NCI-H345 treated with DMSO at 0.1 percent for 48 hours (cell line): ENCODE measurements around the gene JPT2.

Experiments used
- DNase-seq: peaks from one replicate; lab custom pipeline; 2025; ENCODE audit not compliant: unreplicated experiment; lab: John Stamatoyannopoulos, UW

Gene JPT2

DNA sequence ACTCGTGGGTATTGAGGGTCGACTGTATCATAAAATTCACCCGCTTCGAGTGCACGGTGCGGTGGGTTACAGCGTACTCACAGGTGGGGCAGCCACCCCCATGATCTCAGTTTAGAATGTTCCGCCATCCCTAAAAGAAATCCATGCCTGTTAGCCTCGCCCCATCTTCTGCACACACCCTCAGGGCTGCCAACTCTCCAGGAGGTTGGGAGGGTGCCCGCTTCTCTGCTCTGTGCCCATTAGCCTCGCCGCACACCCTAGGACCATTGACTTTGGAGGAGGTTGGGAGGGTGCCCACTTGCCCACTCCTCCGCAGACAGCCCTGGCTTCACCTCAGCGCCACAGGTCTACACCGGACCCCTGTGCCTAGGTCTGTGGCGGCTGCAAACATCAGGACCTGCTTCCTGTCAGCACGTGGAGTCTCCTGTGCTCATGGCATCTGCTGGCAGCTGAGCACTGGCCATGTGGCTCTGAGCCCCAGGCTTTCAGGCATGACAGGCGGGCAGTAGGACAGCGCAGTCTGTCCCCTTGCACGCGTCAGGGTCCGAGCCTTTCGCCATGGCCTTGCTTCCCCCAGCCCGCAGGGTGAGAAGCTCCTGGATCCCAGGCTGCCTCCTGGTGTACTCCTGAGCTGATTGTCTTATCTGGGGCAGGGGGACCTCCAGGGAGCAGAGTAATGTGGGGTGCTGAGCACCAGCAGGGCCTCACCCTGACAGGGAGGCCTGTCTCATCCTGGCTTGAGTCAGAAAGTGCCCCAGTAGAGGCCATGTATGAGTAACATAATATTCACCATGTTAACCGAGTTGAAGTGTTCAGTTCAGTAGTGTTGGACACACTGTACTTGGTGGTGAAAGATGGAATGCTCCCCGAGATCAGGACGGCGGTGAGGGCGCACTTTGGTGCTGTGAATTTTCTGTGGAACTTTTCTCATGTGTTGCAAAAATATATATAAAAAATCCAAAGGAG lies 71.4 kb downstream of the JPT2 start:
- DNase-seq = no peak
